H1 (cell line): ENCODE data around the gene PRDX5. TPM values are rescaled to one million over a fixed set of nuclear protein-coding genes. Genes with fewer than 3 reads are reported as not detected.
A peak's percentile ranks its signal among the peaks of the same experiment; 100 is the strongest.

Source experiments
- CTCF ChIA-PET: fragments of 300-600 bp; sonication (Branson Sonifier 250); formaldehyde crosslinking; loops from one replicate; lab custom pipeline; 2021; ENCODE audit not compliant: partially characterized antibody; lab: Charles Lee
- POLR2A ChIA-PET: fragments of 300-600 bp; sonication (Branson Sonifier 250); formaldehyde crosslinking; loops from one replicate; lab custom pipeline; 2021; ENCODE audit warnings: inconsistent platforms; ENCODE audit not compliant: partially characterized antibody; lab: Charles Lee
- DNase-seq, 2 experiments: peaks; one replicate each; pipeline versions ENCODE4 v3.0.0 to v3.0.0-alpha.2; 2010 to 2022; ENCODE audit warnings: low spot score in 2 of 2, low read depth in 1 of 2, mixed read lengths in 1 of 2
- FAIRE-seq: peaks from 2 replicates; lab custom pipeline; 2011; peaks lifted over from hg19 to GRCh38; lab: Jason Lieb, UNC
- H2AFZ ChIP-seq: 2 replicates; pipeline ENCODE4 v1.8.1; 2012; ENCODE audit warnings: low read length, inconsistent platforms
- H2AK5ac ChIP-seq: 2 replicates; pipeline ENCODE4 v1.6.1; 2013; ENCODE audit warnings: low read depth, low read length
- H2BK120ac ChIP-seq: replicated peaks from 2 replicates; pipeline ENCODE3; 2013; ENCODE audit warnings: low read depth, low read length, inconsistent platforms
- H2BK12ac ChIP-seq: 2 replicates; pipeline ENCODE4 v1.6.1; 2013; ENCODE audit warnings: low read depth, low read length
- H2BK15ac ChIP-seq: 2 replicates; pipeline ENCODE4 v1.6.1; 2013; ENCODE audit warnings: low read length
- H2BK20ac ChIP-seq: 2 replicates; pipeline ENCODE4 v1.6.1; 2013; ENCODE audit warnings: low read length
- H2BK5ac ChIP-seq: 2 replicates; pipeline ENCODE4 v1.6.1; 2013; ENCODE audit warnings: low read depth, low read length
- H3K14ac ChIP-seq: 2 replicates; pipeline ENCODE4 v1.6.1; 2013; ENCODE audit warnings: inconsistent platforms; ENCODE audit not compliant: insufficient read length
- H3K18ac ChIP-seq: 2 replicates; pipeline ENCODE4 v1.6.1; 2013; ENCODE audit warnings: low read length; ENCODE audit errors: extremely low read depth
- H3K23ac ChIP-seq: 2 replicates; pipeline ENCODE4 v1.6.1; 2013; ENCODE audit warnings: inconsistent platforms; ENCODE audit not compliant: insufficient read length
- H3K23me2 ChIP-seq: 2 replicates; pipeline ENCODE4 v1.6.1; 2013; ENCODE audit warnings: low read depth, low read length
- H3K27ac ChIP-seq: 2 replicates; pipeline ENCODE4 v1.6.1; 2011; ENCODE audit warnings: low read depth, low read length, inconsistent platforms
- H3K27me3 ChIP-seq, 4 experiments: replicated peaks in 1 of 4; 1 replicate in 1 of 4; 2 replicates in 3 of 4; pipeline versions ENCODE4 v1.6.1 to v1.8.1; 2011 to 2013; ENCODE audit warnings: low read length in 3 of 4, mild to moderate bottlenecking in 3 of 4, inconsistent platforms in 2 of 4, mixed read lengths in 2 of 4, moderate library complexity in 1 of 4; ENCODE audit not compliant: control insufficient read depth in 3 of 4, insufficient read depth in 3 of 4; ENCODE audit errors: extremely low read depth in 1 of 4
- H3K36me3 ChIP-seq, 4 experiments: 2 replicates each; pipeline versions ENCODE4 v1.6.1 to v1.8.1; 2011 to 2013; ENCODE audit warnings: mild to moderate bottlenecking in 4 of 4, low read length in 3 of 4, moderate library complexity in 2 of 4, control low read depth in 1 of 4, inconsistent platforms in 1 of 4; ENCODE audit not compliant: insufficient read depth in 4 of 4, control insufficient read depth in 2 of 4
- H3K4ac ChIP-seq: replicated peaks from 2 replicates; pipeline ENCODE3; 2013; ENCODE audit warnings: low read length, low read depth, mixed read lengths, inconsistent platforms; ENCODE audit not compliant: insufficient read length
- H3K4me1 ChIP-seq, 4 experiments: replicated peaks in 1 of 4; 1 replicate in 1 of 4; 2 replicates in 3 of 4; pipeline versions ENCODE4 v1.6.1 to v1.8.1; 2011 to 2013; ENCODE audit warnings: low read length in 3 of 4, inconsistent platforms in 2 of 4, mixed read lengths in 1 of 4; ENCODE audit not compliant: insufficient read depth in 4 of 4, control insufficient read depth in 3 of 4
- H3K4me2 ChIP-seq, 2 experiments: 2 replicates each; pipeline versions ENCODE4 v1.6.1 to v1.8.1; 2011 to 2013; ENCODE audit warnings: low read depth in 2 of 2, low read length in 2 of 2, control low read depth in 1 of 2, inconsistent platforms in 1 of 2, mild to moderate bottlenecking in 1 of 2; ENCODE audit not compliant: insufficient read depth in 1 of 2
- H3K4me3 ChIP-seq, 4 experiments: fragments of 200-600, 300-600 bp in 1 of 4; sonication (generic), shearing (Covaris generic), sonication (Bioruptor Twin) in 1 of 4; 2 replicates each; pipeline versions ENCODE4 v1.5.1 to v1.8.1; 2011 to 2016; ENCODE audit warnings: low read length in 4 of 4, low read depth in 3 of 4, control low read depth in 2 of 4, inconsistent platforms in 2 of 4, mild to moderate bottlenecking in 2 of 4, mixed read lengths in 1 of 4, moderate library complexity in 1 of 4; ENCODE audit not compliant: insufficient read depth in 2 of 4; ENCODE audit errors: extremely low read depth in 1 of 4
- H3K56ac ChIP-seq: replicated peaks from 2 replicates; pipeline ENCODE3; 2013; ENCODE audit warnings: low read depth, mild to moderate bottlenecking, mixed read lengths, low read length, inconsistent platforms; ENCODE audit not compliant: insufficient read length
- H3K79me1 ChIP-seq: 2 replicates; pipeline ENCODE4 v1.6.1; 2013; ENCODE audit warnings: low read depth, low read length, control low read depth
- H3K79me2 ChIP-seq, 2 experiments: 2 replicates each; pipeline versions ENCODE4 v1.6.1 to v1.8.1; 2012 to 2013; ENCODE audit warnings: low read length in 2 of 2, mild to moderate bottlenecking in 2 of 2, inconsistent platforms in 1 of 2; ENCODE audit not compliant: insufficient read depth in 2 of 2, control insufficient read depth in 1 of 2
- H3K9ac ChIP-seq, 4 experiments: replicated peaks in 1 of 4; 1 replicate in 1 of 4; 2 replicates in 3 of 4; pipeline versions ENCODE4 v1.6.1 to v1.8.1; 2011 to 2013; ENCODE audit warnings: low read depth in 3 of 4, low read length in 3 of 4, control low read depth in 2 of 4, mild to moderate bottlenecking in 2 of 4, moderate library complexity in 2 of 4, inconsistent platforms in 1 of 4; ENCODE audit errors: extremely low read depth in 1 of 4
- H3K9me3 ChIP-seq, 2 experiments: 2 replicates each; pipeline versions ENCODE4 v1.6.1 to v1.8.1; 2012 to 2013; ENCODE audit warnings: mild to moderate bottlenecking in 2 of 2, moderate library complexity in 2 of 2, control low read depth in 1 of 2, inconsistent platforms in 1 of 2, low read depth in 1 of 2, low read length in 1 of 2, mixed read lengths in 1 of 2; ENCODE audit not compliant: insufficient read depth in 2 of 2
- H4K20me1 ChIP-seq, 2 experiments: replicated peaks in 1 of 2; 2 replicates each; pipeline versions ENCODE3 to v1.8.1; 2011 to 2013; ENCODE audit warnings: inconsistent platforms in 2 of 2, low read length in 2 of 2, mild to moderate bottlenecking in 1 of 2; ENCODE audit not compliant: insufficient read depth in 2 of 2, control insufficient read depth in 1 of 2
- H4K5ac ChIP-seq: 2 replicates; pipeline ENCODE4 v1.6.1; 2013; ENCODE audit warnings: low read length, low read depth, mixed read lengths, inconsistent platforms; ENCODE audit not compliant: insufficient read length
- H4K8ac ChIP-seq: 2 replicates; pipeline ENCODE4 v1.8.0; 2013; ENCODE audit warnings: mild to moderate bottlenecking, moderate library complexity, low read length, inconsistent platforms; ENCODE audit not compliant: insufficient read depth; ENCODE audit errors: extremely low read depth
- H4K91ac ChIP-seq: replicated peaks from 2 replicates; pipeline ENCODE3; 2013; ENCODE audit warnings: low read length, mixed read lengths, inconsistent platforms; ENCODE audit not compliant: insufficient read length
- CEBPB ChIP-seq: IDR thresholded peaks from 2 replicates; pipeline ENCODE4 v1.6.1; 2012; ENCODE audit warnings: low read depth, low read length
- CHD1 ChIP-seq: IDR thresholded peaks from 2 replicates; pipeline ENCODE4 v1.6.1; 2012; ENCODE audit warnings: low read depth, low read length, improper control_type of control experiment
- CHD2 ChIP-seq: IDR thresholded peaks from 2 replicates; pipeline ENCODE4 v1.6.1; 2012; ENCODE audit warnings: low read length, improper control_type of control experiment
- CREB1 ChIP-seq: IDR thresholded peaks from 2 replicates; pipeline ENCODE4 v1.6.1; 2012; ENCODE audit warnings: inconsistent platforms
- FOSL1 ChIP-seq: IDR thresholded peaks from 2 replicates; pipeline ENCODE4 v1.6.1; 2011; ENCODE audit warnings: mild to moderate bottlenecking, low read depth, low read length, moderate library complexity; ENCODE audit not compliant: insufficient read depth
- JUND ChIP-seq: IDR thresholded peaks from 2 replicates; pipeline ENCODE4 v1.6.1; 2011; ENCODE audit warnings: mild to moderate bottlenecking, improper control_type of control experiment, low read length
- SRF ChIP-seq: IDR thresholded peaks from 2 replicates; pipeline ENCODE4 v1.6.1; 2011; ENCODE audit warnings: mild to moderate bottlenecking, low read depth, low read length, moderate library complexity
- WGBS, 2 experiments: shearing (Covaris generic) in 1 of 2; methylation state at CpG; one replicate each; pipeline versions ENCODE4 v1.1.6 to v1.1.7; 2013 to 2015; ENCODE audit warnings: low lambda C conversion rate in 2 of 2, mixed read lengths in 2 of 2, inconsistent platforms in 1 of 2, low coverage in 1 of 2, missing lambda C conversion rate in 1 of 2; ENCODE audit not compliant: insufficient replicate concordance in 2 of 2, insufficient coverage in 1 of 2, insufficient read length in 1 of 2; ENCODE audit errors: extremely low coverage in 1 of 2, missing lambda C conversion rate in 1 of 2; 5-methylcytosine and 5-hydroxymethylcytosine counted together
- polyA plus RNA-seq, 7 experiments: library from polyadenylated mRNA; depleted of rRNA in 3 of 7; stranded (reverse) in 5 of 7; unstranded in 2 of 7; fragments of >200 nt in 5 of 7; fragments of 200-250 nt in 2 of 7; gene quantifications; 1 replicate in 5 of 7; 2 replicates in 1 of 7; 4 replicates in 1 of 7; pipeline versions ENCODE4 v1.2.1 to v1.2.3, GENCODE V29; 2011 to 2013; ENCODE audit warnings: missing spikeins in 2 of 7, mixed read lengths in 2 of 7
- total RNA-seq: library from RNA; stranded (reverse); fragmentation: NEBNext Ultra II Directional; extraction: Animal tissue kit (Norgen Biotek cat#: 25700); gene quantifications from 2 replicates; pipeline ENCODE4 v1.2.1, GENCODE V29; 2021
- TF ChIP-seq, protein P1 (sequence below), 3 experiments: IDR thresholded peaks; 1 replicate in 2 of 3; 2 replicates in 1 of 3; pipeline versions ENCODE4 v1.5.1 to v1.6.1; 2011; ENCODE audit warnings: low read length in 3 of 3, mild to moderate bottlenecking in 3 of 3, inconsistent platforms in 2 of 3, low read depth in 1 of 3, moderate library complexity in 1 of 3; ENCODE audit not compliant: insufficient read depth in 1 of 3; ENCODE audit errors: control extremely low read depth in 1 of 3
- TF ChIP-seq, protein P2 (sequence below): IDR thresholded peaks from 2 replicates; pipeline ENCODE4 v1.6.1; 2011; ENCODE audit warnings: low read length, improper control_type of control experiment

The PRDX5 gene
- total and polyA plus RNA-seq, 2 of the 8 experiments (the other 6 are each of a cell fraction or from before 2014, with no cell fraction given): 201 to 582 TPM

DNA sequence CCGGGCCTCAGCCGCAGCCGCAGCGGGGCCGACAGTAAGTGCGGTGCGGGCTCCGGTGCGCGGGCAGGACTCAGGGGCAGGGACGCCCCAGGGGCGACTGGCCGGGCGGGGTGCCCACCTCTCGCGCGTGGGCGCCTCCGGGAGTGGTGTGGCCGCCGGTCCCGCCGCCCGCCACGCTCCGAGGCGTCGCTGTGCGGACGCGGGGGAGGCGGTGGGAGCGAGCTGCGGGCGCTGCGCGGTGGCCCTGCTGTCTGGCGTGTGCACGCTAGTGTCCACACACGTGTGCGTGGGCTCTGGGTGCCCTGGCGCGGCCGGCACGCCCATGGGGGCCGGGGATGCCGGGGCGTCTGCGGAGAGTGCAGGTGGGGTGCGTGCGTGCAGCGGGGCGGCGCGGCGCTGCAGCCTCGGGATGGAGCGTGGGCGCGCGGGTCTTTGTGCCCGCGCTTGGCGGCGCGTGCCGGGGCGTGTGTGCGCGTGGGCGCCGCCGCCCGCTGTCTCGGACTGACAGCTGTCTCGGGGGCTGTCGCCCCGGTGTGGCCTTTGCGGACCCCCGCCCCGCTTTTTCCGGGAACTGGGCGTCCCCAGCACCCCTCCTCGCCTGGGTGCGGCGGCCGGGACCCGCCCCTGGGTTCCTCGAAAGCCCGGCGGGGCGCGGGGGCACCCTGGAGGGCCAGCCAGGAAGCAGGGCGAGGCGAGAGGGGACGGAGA is 26.0 kb upstream of the PRDX5 start:
- H2AK5ac ChIP-seq: no peak overlapping the region
- POLR2A ChIA-PET: interaction anchor here (1.0 to 2.8 kb wide), 6 partner anchors 8 to 43 kb away, joined by 3 to 10 read pairs (median 6); partner anchors contain the start of gene BAD
- H2BK120ac ChIP-seq: no peak overlapping the region
- H2BK15ac ChIP-seq: no peak overlapping the region
- no peak overlapping the region for H2BK20ac ChIP-seq
- H3K9ac ChIP-seq: no peak overlapping the region
- 5% methylated on average over 13 of the region's 96 CpGs; no CpG with 5 or more reads in 1 of the 2 experiments for WGBS, 2 experiments
- H3K14ac ChIP-seq: no peak overlapping the region
- no peak overlapping the region for H3K56ac ChIP-seq
- DNase-seq (no peak), FAIRE-seq (no peak)
- no peak overlapping the region for H2BK12ac ChIP-seq
- H3K79me1 ChIP-seq: no peaks in the 10 kb centered on the region
- no peak overlapping the region for H3K27ac ChIP-seq
- no peak overlapping the region for H3K18ac ChIP-seq
- H3K36me3 ChIP-seq: peaks cover 0 to 9% (median 0%) of the 10 kb centered on the region in 4 experiments; a peak in 1 of 8 replicates
- peak overlapping the region; percentile 21 to 64 (median 34) for H3K4me3 ChIP-seq
- H3K4me2 ChIP-seq: peak overlapping the region; percentile 20 to 88
- peaks cover 5 to 25% of the 10 kb centered on the region in 2 experiments for H4K20me1 ChIP-seq
- H3K23me2 ChIP-seq: peaks cover 5% of the 10 kb centered on the region; the same call in 1 of the 2 replicates
- H4K91ac ChIP-seq: no peak overlapping the region
- no peak overlapping the region for H2BK5ac ChIP-seq
- no peaks in the 10 kb centered on the region for H3K9me3 ChIP-seq
- no peak overlapping the region for H3K4ac ChIP-seq
- no peak overlapping the region for H4K5ac ChIP-seq
- no peak overlapping the region for H2AFZ ChIP-seq
- no peaks in the 10 kb centered on the region for H3K79me2 ChIP-seq
- H4K8ac ChIP-seq: no peak overlapping the region
- peaks cover 0 to 14% (median 3%) of the 10 kb centered on the region in 4 experiments; a peak in 5 of 7 replicates for H3K4me1 ChIP-seq
- CTCF ChIA-PET: interaction anchor here (0.8 to 11.4 kb wide), 3 partner anchors 11 to 88 kb away, joined by 3 to 134 read pairs (median 4); partner anchors contain the start of genes CATSPERZ, ESRRA, NUDT22 and TRPT1
- peaks cover 64 to 79% (median 74%) of the 10 kb centered on the region in 4 experiments for H3K27me3 ChIP-seq
- H3K23ac ChIP-seq: no peak overlapping the region
- TF ChIP-seq CHD1: no peak
- TF ChIP-seq SRF: no peak
- no peak for TF ChIP-seq FOSL1
- no peak for TF ChIP-seq CREB1
- no peak for TF ChIP-seq CHD2
- TF ChIP-seq, protein P1, sequence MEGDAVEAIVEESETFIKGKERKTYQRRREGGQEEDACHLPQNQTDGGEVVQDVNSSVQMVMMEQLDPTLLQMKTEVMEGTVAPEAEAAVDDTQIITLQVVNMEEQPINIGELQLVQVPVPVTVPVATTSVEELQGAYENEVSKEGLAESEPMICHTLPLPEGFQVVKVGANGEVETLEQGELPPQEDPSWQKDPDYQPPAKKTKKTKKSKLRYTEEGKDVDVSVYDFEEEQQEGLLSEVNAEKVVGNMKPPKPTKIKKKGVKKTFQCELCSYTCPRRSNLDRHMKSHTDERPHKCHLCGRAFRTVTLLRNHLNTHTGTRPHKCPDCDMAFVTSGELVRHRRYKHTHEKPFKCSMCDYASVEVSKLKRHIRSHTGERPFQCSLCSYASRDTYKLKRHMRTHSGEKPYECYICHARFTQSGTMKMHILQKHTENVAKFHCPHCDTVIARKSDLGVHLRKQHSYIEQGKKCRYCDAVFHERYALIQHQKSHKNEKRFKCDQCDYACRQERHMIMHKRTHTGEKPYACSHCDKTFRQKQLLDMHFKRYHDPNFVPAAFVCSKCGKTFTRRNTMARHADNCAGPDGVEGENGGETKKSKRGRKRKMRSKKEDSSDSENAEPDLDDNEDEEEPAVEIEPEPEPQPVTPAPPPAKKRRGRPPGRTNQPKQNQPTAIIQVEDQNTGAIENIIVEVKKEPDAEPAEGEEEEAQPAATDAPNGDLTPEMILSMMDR (IDR thresholded peaks at IDR 0.05; ENCODE audit: control extremely low read depth in 1 of 3, insufficient read depth in 1 of 3, low read depth in 1 of 3, low read length in 3 of 3): no peak
- TF ChIP-seq, protein P2, sequence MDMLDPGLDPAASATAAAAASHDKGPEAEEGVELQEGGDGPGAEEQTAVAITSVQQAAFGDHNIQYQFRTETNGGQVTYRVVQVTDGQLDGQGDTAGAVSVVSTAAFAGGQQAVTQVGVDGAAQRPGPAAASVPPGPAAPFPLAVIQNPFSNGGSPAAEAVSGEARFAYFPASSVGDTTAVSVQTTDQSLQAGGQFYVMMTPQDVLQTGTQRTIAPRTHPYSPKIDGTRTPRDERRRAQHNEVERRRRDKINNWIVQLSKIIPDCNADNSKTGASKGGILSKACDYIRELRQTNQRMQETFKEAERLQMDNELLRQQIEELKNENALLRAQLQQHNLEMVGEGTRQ: no peak
- TF ChIP-seq CEBPB: no peak
- TF ChIP-seq JUND: no peak
